Sigmoid colon (tissue), 7 donors: ENCODE results near the gene OR10K1. TPM values are rescaled to one million over a fixed set of nuclear protein-coding genes. Genes with fewer than 3 reads are reported as not detected.

Experiments used
- DNase-seq: peaks from one replicate; pipeline ENCODE4 v3.0.0-alpha.2; 2019
- H3K27ac ChIP-seq, 4 donors: fragments of 200-600 bp; sonication (generic); one replicate each; pipeline ENCODE4 v1.5.1; 2016 to 2019; ENCODE audit warnings: mild to moderate bottlenecking in 1 of 4
- H3K27me3 ChIP-seq, 3 donors: fragments of 200-600 bp; sonication (generic); one replicate each; pipeline ENCODE4 v1.5.1; 2019; ENCODE audit warnings: mild to moderate bottlenecking in 1 of 3
- H3K36me3 ChIP-seq, 4 donors: fragments of 200-600 bp; sonication (generic); one replicate each; pipeline ENCODE4 v1.5.1; 2016 to 2019
- H3K4me1 ChIP-seq, 4 donors: fragments of 200-600 bp; sonication (generic); one replicate each; pipeline ENCODE4 v1.5.1; 2017 to 2019
- H3K4me3 ChIP-seq, 4 donors: fragments of 200-600 bp; sonication (generic); one replicate each; pipeline ENCODE4 v1.5.1; 2017 to 2019; ENCODE audit warnings: mild to moderate bottlenecking in 2 of 4, moderate library complexity in 1 of 4
- H3K9me3 ChIP-seq, 4 donors: fragments of 200-600 bp in 3 of 4; sonication (generic) in 3 of 4; one replicate each; pipeline versions ENCODE4 v1.5.1 to v1.6.1; 2013 to 2019
- EP300 ChIP-seq, 4 donors: sonication (generic); formaldehyde crosslinking; IDR thresholded peaks; one replicate each; pipeline ENCODE4 v1.6.1; 2017; ENCODE audit warnings: antibody characterized with exemption in 4 of 4
- POLR2A ChIP-seq, 2 donors: fragments of 450-650 bp; IDR thresholded peaks; one replicate each; pipeline ENCODE4 v1.6.1; 2016; ENCODE audit warnings: antibody characterized with exemption in 2 of 2, mild to moderate bottlenecking in 2 of 2, moderate library complexity in 2 of 2
- POLR2AphosphoS5 ChIP-seq, 4 donors: sonication (generic); formaldehyde crosslinking; IDR thresholded peaks; one replicate each; pipeline ENCODE4 v1.6.1; 2017; ENCODE audit warnings: antibody characterized with exemption in 4 of 4
- WGBS, 2 donors: extraction: QIAGEN DNeasy Blood & Tissue Kit; methylation state at CpG; one replicate each; pipeline ENCODE4 v1.1.7; 2013; 5-methylcytosine and 5-hydroxymethylcytosine counted together
- intact Hi-C: fragments of 100-400 bp; cut with DNase I; formaldehyde crosslinking; loops from one replicate; pipeline ENCODE4 v1.15.1; 2023
- polyA plus RNA-seq, 3 donors: library from polyadenylated mRNA; stranded (reverse); fragments of 200-250 nt; gene quantifications; one replicate each; pipeline ENCODE4 v1.2.3, GENCODE V29; 2013
- total RNA-seq, 4 donors: library from RNA; depleted of rRNA; stranded (reverse); fragments of >200 nt; gene quantifications; one replicate each; pipeline ENCODE4 v1.1.0, GENCODE V29; 2016
- TF ChIP-seq, protein P1 (sequence below), 4 experiments: fragments of 450-650 bp in 3 of 4; fragments of 200-600 bp in 1 of 4; IDR thresholded peaks; one replicate each; pipeline ENCODE4 v1.5.1; 2016 to 2019; ENCODE audit warnings: antibody characterized with exemption in 4 of 4, mild to moderate bottlenecking in 3 of 4, moderate library complexity in 2 of 4
- donor health status: healthy with polysubstance abuse.
- donor health status: Bipolar disorder and iron deficiency.
- donor health status: healthy.

The OR10K1 gene
- total and polyA plus RNA-seq, 7 donors: not detected

DNA sequence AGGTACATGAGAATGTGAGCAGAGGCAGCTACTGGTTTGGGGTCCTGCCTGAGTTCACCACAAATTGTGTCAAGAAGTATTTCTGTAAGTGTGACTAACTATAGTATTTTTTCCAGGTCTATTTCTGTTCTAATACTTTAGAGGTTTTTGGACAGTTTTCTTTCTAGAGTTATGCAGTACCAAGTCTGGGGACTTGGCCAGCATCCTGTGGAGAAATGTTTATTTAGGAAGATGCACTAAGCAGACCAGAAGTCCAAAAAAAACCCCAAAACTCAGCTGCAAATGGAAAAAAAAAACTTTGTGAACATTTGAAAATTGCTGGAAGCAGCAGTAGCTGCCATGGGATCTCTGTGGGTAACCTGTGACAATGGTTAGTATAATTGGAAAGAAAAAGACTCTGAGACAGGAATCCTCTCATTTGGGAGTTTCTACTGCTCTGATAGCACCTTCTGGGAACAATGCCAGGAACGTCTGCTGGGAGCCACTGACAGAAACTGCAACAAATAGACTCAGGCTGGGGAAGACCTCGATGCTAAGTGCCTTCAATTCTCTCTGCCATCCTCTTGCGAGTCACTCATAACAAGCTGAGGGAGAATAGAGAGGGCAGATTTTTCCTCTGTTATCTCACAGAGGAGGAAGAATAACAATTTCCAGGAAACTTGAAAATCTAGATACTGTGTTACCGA, 48.0 kb downstream of the OR10K1 start:
- WGBS, 2 donors: 38 to 59% methylated on average over 4 of the region's 4 CpGs
- TF ChIP-seq POLR2AphosphoS5 (IDR thresholded peaks at IDR 0.05) (no peak), EP300 (IDR thresholded peaks at IDR 0.05) (no peak), POLR2A (IDR thresholded peaks at IDR 0.05) (no peak)
- TF ChIP-seq, protein P1, sequence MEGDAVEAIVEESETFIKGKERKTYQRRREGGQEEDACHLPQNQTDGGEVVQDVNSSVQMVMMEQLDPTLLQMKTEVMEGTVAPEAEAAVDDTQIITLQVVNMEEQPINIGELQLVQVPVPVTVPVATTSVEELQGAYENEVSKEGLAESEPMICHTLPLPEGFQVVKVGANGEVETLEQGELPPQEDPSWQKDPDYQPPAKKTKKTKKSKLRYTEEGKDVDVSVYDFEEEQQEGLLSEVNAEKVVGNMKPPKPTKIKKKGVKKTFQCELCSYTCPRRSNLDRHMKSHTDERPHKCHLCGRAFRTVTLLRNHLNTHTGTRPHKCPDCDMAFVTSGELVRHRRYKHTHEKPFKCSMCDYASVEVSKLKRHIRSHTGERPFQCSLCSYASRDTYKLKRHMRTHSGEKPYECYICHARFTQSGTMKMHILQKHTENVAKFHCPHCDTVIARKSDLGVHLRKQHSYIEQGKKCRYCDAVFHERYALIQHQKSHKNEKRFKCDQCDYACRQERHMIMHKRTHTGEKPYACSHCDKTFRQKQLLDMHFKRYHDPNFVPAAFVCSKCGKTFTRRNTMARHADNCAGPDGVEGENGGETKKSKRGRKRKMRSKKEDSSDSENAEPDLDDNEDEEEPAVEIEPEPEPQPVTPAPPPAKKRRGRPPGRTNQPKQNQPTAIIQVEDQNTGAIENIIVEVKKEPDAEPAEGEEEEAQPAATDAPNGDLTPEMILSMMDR (IDR thresholded peaks at IDR 0.05): no peak
- no peak overlapping the region for H3K27ac ChIP-seq
- H3K36me3 ChIP-seq: no peaks in the 10 kb centered on the region
- intact Hi-C loops: no loop called here
- no peak for DNase-seq
- no peak overlapping the region for H3K4me3 ChIP-seq
- H3K27me3 ChIP-seq: no peaks in the 10 kb centered on the region
- no peaks in the 10 kb centered on the region for H3K9me3 ChIP-seq
- H3K4me1 ChIP-seq: no peaks in the 10 kb centered on the region

DNA sequence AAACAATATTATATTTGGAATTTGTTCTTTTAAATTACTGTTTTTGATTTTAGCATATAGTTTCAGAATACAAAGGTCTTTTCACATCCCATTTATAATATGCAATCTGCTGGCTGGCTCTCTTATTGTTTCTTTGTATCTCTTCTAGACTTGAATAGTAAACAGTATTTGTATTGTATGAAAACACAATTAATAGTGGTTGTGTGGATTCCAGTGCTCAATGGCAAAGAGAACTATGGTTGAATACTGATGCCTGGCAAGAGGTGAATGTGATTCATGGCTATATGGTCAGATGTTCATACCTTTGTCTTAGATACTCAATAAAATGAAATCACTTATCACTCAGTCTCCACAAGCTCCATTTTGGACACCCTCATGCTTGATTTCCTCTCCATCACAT, 55.3 kb downstream of the OR10K1 start:
- Histone ChIP-seq H3K27me3 (no peaks in the 10 kb centered on the region), H3K9me3 (peaks cover 0 to 2% (median 0%) of the 10 kb centered on the region in 4 donors), H3K27ac (no peak overlapping the region), H3K4me3 (no peak overlapping the region), H3K4me1 (no peaks in the 10 kb centered on the region), H3K36me3 (no peaks in the 10 kb centered on the region)
- no peak for DNase-seq
- intact Hi-C loops: no loop called here
- TF ChIP-seq EP300 (IDR thresholded peaks at IDR 0.05) (no peak), POLR2AphosphoS5 (IDR thresholded peaks at IDR 0.05) (no peak), POLR2A (IDR thresholded peaks at IDR 0.05) (no peak)
- TF ChIP-seq, protein P1 (IDR thresholded peaks at IDR 0.05): no peak

Other genes starting within 250 kb of the OR10K1 start
- not detected for gene CD1A, start 207.4 kb upstream of the OR10K1 start, total RNA-seq
- gene CD1A, start 207.4 kb upstream of the OR10K1 start, polyA plus RNA-seq: under 1 TPM in 1 of 3 donors, not detected in 2; 0.90 TPM
- 1 to 10 TPM in 2 of 4 donors, under 1 TPM in 1, not detected in 1; 0.99 to 4.3 (median 1.1) TPM for gene CD1C, start 171.9 kb upstream of the OR10K1 start, total RNA-seq
- 1 to 10 TPM in 2 of 3 donors, not detected in 1; 1.2 to 9.9 TPM for gene CD1C, start 171.9 kb upstream of the OR10K1 start, polyA plus RNA-seq
- not detected for gene CD1B, start 130.3 kb upstream of the OR10K1 start, total RNA-seq
- gene CD1B, start 130.3 kb upstream of the OR10K1 start, polyA plus RNA-seq: under 1 TPM in 1 of 3 donors, not detected in 2; 0.12 TPM
- gene CD1E, start 107.9 kb upstream of the OR10K1 start, total RNA-seq: 1 to 10 TPM in 1 of 4 donors, under 1 TPM in 1, not detected in 2; 0.71 to 2.3 TPM
- under 1 TPM in 1 of 3 donors, not detected in 2; 0.50 TPM for gene CD1E, start 107.9 kb upstream of the OR10K1 start, polyA plus RNA-seq
- not detected for gene OR10T2, start 62.4 kb upstream of the OR10K1 start, total RNA-seq
- gene OR10T2, start 62.4 kb upstream of the OR10K1 start, polyA plus RNA-seq: not detected
- gene OR10K2, start 35.6 kb upstream of the OR10K1 start, total RNA-seq: not detected
- gene OR10K2, start 35.6 kb upstream of the OR10K1 start, polyA plus RNA-seq: not detected
- gene OR10R2, start 10.4 kb downstream of the OR10K1 start, total RNA-seq: not detected
- gene OR10R2, start 10.4 kb downstream of the OR10K1 start, polyA plus RNA-seq: not detected
- not detected for gene OR6Y1, start 92.6 kb downstream of the OR10K1 start, total RNA-seq
- gene OR6Y1, start 92.6 kb downstream of the OR10K1 start, polyA plus RNA-seq: not detected
- not detected for gene OR6P1, start 108.7 kb downstream of the OR10K1 start, total RNA-seq
- gene OR6P1, start 108.7 kb downstream of the OR10K1 start, polyA plus RNA-seq: not detected
- gene OR10X1, start 118.1 kb downstream of the OR10K1 start, total RNA-seq: not detected
- not detected for gene OR10X1, start 118.1 kb downstream of the OR10K1 start, polyA plus RNA-seq
- not detected for gene OR10Z1, start 143.4 kb downstream of the OR10K1 start, total RNA-seq
- gene OR10Z1, start 143.4 kb downstream of the OR10K1 start, polyA plus RNA-seq: not detected
- gene SPTA1, start 224.9 kb downstream of the OR10K1 start, total RNA-seq: under 1 TPM in 1 of 4 donors, not detected in 3; 0.14 TPM
- under 1 TPM in 1 of 3 donors, not detected in 2; 0.03 TPM for gene SPTA1, start 224.9 kb downstream of the OR10K1 start, polyA plus RNA-seq
- gene OR6K2, start 238.8 kb downstream of the OR10K1 start, total RNA-seq: not detected
- gene OR6K2, start 238.8 kb downstream of the OR10K1 start, polyA plus RNA-seq: not detected